ENCODE measurements around the gene PLOD3.

Gene PLOD3

DNA sequence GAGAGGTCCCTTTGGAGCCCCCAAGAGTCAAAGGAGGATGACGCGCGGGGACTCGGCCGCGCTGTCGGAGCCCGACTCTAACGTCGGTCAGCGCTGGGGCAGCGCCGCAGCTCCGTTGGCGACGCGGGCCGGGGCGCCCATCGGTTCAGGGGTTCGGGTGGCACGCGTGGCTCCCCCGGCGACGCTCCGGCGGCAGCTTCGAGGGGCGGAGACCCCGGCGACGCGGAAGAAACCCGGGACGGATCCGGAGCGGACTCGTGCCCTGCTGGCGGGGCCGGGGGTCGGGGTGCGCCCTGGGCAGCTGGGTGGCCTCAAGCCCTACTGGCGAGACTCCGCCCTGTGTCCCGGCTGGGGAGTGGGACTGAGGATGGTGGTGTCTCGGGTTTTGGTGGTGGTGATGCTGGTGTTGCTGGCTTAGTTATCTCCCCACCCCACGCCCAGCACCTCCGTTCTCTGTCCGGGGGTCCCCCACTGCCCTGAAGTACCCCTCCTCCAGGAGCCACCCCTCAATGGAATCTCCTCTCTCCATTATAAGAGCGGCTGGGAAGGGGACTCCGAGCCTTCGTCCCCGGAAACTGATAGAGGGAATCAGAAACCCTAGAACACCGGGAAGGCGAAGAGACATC, 37.1 kb downstream of the PLOD3 start, which contains the start of gene NAT16:
Gene NAT16 (minus strand): TSS at position 164 of the 626 bp plus-strand sequence. CDS start 5,486 bp downstream, outside the sequence.
- DNase-seq (ENCODE audit: low read depth in 2 of 2), result no peak

DNA sequence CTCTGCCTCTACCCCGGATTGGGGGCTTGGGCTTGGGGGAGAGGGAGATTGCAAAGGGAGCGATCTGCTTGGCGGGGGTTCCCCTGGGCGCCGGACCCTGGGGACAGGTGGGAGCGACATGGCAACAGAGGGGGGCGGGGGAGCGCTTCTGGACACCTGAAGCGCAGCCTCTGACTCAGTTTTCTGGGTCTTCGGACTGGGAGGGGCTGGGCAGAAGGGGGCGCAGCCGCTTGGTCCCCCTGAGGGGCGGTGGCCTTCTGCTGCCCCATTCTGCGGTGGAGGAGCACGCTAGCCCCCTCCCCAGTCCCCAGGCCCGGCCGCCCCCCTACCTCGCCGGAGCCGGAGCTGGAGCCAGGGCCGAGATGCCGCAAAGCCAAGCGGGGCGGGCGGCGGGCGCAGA, 37.7 kb downstream of the PLOD3 start:
- DNase-seq (ENCODE audit: low read depth in 2 of 2), result no peak

DNA sequence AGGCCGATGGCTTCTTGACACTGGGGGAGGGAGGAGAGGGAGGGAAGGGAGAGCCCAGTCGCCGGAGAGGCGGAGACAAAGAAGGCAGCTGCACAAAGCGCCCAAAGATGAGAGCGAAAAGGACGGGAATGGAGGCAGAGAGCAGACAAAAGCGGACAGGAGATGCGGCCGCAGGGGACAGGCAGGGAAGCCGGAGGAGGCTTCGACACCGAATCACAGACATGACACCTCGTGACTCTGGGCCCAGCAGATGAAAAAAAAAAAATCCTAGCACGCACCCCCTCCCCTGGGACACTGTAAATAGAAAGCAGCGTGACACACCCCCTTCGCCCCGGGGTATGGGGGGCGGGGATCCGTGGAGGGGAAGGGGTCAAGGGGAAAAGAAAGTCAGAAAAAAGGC, 38.3 kb downstream of the PLOD3 start:
- no peak for DNase-seq (ENCODE audit: low read depth in 2 of 2)

DNA sequence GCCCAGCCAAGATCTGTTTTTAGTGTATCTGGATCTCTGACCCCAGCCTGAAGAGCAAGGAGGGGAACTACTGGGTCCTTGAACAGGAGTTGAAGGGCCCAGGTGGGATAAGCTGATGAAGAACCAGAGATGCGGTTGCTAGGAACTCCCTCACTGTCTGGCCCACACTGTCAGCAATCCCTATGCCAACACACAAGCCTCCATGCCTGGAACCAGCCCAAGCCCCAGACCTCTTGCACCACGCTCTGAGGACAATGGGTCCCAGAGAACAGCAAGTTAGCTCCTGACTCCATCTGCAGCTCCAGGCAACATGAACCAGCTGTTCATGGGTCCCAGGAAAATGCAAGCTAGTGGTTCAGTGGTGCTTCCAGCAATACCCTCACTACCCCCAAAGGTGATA, 39.7 kb downstream of the PLOD3 start:
- no peak for DNase-seq (ENCODE audit: low read depth in 2 of 2)

DNA sequence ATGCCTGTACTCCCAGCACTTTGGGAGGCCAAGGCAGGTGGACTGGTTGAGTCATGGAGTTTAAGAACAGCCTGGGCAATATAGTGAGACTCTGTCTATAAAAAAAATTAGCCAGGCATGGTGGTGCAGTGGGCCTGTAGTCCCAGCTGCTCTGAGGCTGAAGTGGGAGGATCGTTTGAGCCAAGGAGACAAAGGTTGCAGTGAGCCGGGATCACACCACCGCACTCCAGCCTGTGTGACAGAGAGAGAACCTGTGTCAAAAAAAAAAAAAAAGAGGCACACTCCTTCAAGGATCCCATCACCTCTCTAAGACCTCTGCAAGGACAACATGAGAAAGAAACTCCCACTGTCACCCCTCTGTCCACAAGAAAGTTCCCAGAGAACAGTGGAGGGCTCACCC, 41.7 kb downstream of the PLOD3 start:
- no peak for DNase-seq (ENCODE audit: low read depth in 2 of 2)

DNA sequence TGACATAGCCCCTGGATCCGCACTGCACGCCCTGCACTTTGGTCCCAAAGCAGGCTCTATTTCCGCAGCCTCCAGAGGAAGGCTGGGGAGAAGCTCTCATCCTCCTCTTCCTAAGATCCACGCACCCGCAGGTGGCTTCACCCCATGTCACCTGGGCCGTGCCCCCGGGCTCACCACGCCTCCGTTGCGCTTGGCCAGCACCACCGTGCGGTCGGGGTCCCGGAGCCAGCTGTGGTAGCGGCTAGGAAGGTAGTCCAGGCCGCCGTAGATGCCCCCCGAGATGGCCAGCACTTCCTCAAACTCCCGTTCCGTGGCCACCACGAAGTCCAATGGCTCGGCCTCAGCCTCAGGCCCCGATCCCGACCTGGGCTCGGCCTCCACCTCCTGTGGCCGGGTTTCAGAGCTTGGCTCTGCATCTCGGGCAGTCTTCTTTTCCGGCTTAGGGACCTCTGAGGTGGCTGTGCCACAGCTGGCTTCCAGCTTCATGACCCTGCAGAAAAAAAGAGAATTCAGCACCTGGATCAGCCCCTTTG, 43.0 kb downstream of the PLOD3 start:
- no peak for DNase-seq (ENCODE audit: low read depth in 2 of 2)

DNA sequence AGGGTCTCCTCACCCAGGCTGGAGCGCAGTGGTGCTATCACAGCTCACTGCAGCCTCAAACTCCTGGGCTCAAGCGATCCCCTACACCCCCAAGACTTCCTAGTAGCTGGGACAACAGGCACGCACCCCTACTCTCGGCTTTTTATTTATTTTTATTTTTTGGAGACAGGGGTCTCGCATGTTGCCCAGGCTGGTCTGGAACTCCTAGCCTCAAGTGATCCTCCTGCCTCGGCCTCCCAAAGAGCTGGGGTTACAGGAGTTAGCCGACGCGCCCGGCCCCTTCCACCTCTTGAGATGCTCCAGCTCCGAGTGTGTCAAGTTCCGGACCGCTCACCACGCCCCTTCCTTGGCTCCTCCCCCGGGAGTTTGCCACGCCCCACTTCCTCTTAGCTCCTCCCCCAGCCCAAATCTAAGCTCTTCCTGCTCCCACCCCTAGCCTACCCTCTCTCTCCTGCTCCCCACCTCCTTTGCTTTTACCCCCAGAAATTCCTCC, 43.6 kb downstream of the PLOD3 start:
- DNase-seq (ENCODE audit: low read depth in 2 of 2), result peak in 1 of 2 donors; percentile 47

DNA sequence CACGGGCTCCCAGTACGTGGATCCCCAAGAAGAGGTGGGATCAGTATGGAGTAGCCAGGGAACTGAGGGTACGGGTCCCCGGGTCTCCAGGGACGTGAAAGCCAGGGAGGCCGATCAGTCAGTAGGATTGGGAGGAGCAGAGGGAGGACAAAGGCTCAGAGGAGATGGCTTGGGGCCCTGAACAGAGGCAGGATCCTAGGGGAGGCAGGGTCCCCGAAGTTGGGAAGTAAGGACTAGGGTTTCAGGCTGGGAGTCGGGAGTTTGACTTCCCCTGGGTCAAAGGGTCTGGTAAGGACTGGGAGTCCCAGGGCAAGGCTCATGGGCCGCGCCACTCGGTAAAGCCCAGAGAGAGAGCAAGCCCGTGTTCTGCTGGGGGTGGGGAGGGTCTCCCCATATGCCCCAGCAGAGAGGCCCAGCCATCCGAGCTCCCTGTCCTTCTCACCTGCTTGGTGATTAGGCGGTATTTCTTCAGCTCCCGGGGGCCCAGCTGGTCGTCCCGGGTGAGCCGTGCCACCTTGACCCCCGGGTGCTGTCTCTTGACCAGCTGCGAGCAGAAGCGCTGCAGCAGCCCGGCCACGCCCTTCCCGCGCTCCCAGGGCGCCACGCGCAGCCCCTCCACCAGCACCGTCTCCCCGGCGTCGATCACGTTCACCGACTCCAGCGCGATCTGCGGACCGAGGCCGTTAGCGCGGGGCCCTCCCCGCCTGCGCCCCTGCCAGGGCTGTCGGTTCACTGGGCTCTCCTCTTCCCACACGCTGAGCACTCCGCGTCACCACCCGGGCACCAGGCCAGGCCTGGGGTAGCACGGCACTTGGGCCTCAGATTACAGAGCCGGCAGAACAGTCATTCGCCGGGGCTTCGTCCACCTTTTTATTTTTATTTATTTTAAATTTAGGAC, 44.3 kb downstream of the PLOD3 start:
- no peak for DNase-seq (ENCODE audit: low read depth in 2 of 2)

DNA sequence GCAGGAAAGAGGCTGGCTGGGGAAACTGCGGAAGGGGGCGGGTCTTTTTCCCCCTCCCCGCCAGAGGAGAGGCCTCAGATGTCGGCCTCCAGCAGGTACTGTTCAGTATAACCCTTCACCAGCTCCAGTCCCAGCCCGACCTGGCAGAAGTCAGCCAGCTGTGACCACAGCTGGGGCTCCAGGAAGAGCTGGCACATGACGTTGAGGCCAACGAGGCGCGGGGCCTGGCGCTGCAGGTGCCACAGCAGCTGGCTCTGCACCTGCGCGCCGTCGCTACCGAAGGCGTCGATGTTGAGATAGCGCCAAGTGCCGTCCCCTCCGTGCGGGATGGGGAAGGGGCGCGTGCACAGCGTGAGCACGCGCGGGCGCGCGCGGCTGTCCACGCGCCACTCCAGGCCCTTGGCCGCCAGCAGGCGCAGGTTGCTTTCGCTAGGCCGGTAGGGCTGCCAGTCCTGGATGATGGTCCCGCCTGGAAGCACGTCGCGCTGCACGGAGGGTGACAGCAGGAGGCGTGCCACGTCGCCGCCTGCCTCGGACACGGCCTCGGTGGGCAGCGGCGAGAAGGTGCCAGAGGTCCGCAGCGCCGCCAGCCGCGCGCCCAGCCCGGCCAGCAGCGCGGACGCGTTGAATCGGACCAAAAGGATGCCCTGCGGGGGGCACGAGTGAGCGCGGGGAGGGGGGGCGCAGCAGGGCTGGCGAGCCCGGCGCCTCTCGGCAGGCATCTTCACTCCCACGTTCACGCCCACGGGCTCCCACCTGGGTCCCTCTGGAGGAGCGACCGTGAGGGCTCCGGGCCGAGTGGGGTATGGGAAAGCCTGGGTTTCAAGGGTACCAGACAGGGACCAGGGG, 45.2 kb downstream of the PLOD3 start:
- no peak for DNase-seq (ENCODE audit: low read depth in 2 of 2)

DNA sequence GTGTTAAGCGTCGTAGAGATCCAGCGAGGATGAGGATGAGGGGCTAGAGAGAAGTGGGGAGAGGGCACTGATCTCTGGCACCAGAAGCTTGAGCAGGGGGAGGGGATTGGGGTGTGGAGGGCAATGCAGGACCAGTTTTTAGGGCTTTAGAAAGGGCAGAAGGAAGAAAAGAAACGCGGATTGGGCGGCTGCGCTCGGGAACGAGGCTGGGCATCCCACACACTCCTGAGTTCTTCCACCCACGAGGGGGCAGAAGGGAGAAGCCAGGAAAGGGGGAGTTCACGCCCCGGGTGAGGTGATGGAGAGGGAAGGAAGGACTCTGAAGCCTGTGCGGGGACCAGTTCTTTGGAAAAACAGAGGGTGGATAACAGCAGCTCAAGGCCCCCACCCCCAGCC, 45.9 kb downstream of the PLOD3 start:
- no peak for DNase-seq (ENCODE audit: low read depth in 2 of 2)

DNA sequence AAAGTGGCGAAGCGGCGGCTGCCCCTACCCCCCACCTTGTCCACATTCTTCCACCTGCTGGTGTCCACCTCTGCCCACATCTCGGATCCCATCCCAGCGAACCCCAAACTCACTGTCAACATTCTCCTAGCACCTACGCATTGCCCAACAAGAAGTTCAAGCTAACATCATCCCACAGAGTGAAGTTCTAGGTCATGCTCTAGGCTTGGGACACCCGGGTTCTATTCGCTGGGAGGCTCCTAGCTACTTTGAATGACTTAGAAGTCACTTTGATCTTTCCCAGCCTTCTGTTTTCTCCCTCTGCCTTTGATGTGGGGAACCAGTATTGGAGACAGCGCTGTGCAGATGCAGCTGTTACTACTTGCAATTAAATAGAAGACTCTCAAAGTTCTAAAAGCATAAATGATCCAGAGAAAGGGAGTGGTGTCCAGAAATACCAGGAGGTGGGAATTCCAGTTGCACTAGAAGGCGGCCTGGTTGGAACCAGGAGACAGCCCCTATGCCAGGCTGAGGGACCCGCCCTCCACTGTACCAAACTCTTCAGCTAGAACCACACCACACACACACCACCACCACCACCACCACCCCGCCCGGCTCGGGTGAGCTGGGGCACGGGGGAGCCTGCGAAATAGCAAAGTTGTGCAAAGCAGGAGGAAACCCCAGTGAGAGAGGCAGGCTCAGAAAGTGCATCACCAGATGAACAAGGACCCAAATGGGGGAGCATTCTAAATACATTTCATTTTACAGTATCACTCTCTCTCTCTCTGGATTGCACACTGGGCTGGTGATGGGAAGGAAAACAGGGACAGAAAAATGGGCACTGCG, 46.6 kb downstream of the PLOD3 start:
- DNase-seq (ENCODE audit: low read depth in 2 of 2), result no peak

DNA sequence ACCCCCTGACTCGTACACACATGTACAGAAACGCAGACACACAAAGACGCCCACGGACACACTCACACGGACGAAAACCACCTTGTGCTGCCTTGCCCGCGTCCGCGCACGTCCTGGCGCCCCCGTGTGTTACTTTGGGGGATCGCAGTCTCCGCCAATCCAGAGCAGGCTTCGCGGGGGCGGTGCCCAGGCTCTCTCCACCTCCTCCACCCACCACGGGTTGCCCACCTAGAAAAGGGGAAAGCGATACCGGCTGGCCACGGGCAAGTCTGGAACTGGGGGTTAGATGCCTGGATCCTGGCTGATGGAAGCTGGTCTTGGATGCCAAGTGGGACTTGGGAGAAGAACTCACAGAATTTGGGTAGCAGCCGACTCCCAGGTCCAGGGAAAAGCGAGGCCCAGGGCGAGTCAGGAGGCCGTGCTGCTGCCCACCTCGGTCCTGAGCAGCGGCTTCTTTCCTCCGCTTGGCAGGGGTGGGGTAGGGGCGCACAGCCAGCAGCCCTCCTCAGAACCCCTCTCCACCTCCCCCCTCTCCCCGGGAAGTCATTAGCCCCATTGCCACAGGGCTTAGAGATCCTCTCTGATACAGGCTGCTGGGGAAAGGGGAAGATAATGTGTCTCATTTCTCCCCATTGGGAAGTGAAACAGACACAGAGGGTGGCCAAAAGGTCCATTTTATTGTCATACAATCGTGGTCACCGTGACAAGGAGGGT, 47.4 kb downstream of the PLOD3 start:
- peak; percentile 63 to 79 for DNase-seq (ENCODE audit: low read depth in 2 of 2)

DNA sequence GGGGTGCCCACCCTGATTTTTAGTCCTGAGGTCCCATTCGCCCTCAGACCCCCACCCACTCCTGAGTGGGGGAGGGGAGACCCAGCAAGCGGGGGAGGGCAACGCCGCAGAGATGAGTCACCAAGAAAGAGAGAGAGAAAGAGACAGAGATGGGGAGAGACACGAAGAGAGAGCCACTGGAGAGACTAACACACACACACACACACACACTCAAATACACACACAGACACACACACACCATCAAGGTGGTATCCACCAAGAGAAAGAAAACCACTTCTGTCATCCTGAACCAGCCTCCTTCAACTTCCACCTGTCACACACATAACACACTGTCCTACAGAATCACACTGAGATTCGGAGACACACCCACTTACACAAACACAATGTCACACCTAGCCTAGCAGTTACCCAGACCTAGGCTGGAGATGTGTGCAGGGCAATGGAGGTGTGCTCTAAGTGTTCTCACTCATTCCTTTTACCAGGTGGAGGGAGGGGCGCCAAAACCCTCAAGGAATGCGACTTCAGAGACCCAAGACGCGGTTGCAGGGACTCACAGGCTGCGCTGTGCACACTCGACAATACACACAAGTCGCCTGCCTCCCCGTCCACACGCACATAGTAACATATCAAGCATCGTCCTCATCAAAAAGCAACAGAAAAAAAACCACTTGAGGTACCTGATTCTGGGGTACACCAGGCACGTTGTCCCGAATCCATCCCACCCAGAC, 48.1 kb downstream of the PLOD3 start:
- DNase-seq (ENCODE audit: low read depth in 2 of 2), result no peak

DNA sequence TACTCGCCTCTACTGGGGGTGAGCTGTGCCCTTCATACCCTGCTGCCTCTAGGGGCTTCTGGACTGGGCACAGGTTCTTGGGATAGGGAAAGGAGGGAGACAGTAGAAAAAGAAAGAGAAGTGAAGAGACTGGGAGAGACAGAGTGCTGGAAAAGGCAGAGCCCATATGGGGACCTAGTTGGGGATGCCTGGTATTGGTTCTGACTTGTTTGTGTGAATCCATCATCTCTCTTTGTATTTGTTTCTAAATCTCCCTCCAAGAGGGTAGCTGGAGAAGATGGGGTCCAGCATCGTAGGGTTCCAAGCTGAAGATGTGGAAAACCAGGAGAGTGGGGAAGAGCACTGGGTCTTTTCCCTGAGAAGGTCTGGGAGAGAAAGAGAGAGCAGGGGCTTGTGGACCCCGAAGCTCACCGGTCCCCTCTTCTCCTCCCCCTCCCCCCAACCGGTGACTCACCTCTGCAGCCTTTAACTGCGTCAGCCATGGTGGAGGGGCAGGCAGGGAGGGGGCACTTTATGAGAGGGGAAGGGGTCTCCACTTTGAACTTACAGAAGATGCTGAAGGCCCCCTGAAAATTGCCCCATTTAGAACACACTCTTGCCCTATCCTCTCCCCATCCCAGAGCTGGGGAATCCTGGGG, 48.9 kb downstream of the PLOD3 start:
- no peak for DNase-seq (ENCODE audit: low read depth in 2 of 2)

DNA sequence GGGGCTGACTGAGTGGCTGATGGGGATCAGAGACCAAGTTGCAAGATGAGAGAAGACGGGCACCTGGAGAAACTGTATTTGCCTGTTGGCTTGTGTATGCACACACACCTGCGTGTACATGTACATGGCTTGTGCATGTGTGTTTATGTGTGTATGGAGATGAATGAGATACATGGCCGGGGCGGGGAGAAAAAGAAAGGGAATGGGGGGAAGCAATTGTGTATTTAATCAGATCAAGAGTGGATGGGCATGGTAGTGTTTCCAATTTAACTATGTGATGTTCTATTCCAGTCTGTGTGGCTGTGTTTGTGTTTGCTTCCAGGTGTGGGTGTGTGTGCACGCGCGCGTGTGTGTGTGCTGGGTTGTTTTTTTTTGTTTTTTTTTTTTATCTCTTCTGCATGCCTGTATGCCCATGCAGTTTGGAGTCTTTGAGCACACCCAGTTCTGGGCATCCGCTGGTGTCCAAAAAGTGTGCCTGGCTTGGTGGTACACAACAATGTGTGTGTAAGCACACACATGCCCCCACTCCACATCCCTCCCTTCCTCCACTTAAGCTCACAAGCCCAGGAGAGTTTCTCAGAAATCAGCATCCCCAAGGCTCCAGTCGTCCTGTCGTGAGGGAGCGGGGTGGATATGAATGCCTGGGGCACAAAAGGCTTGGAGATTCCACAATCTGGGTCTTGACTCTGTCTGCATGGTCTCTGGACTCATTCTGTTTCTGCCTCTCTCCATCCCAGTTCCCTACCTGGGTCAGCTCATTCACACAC, 49.6 kb downstream of the PLOD3 start:
- DNase-seq (ENCODE audit: low read depth in 2 of 2), result no peak

DNA sequence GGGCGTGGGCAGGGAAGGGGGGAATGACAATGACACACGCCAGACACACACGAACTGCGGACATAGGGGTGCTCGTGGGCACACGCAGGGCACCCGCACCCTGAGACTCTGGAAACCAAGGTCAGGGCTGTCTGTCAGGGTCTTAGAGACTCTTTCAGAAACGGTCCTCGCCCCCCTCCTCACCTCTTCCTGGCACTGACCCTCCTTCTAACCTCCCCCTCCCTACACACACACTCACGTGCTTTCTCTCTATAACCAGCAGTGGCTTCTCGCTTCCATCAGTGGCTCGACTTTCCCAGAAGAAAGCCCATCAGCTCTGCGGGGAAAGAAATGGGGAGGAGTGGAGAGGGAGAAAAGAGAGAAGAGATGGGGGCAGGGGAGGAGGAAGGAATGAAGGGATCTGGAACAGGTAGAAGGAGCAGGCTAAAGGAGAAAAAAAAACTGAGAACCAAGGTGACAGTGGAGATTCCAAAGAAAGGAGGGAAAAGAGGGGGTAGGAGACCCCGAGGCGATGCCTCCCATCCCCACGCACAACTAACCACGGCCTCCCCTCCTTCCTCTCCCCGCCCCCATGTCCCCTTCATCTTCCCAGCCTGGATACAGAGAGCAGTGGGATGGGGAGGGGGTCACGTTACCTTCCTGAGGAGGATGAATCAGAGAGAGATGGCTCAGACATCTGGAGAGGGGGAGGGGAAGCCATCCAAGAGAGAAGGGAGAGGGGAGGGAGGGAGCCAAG, 50.3 kb downstream of the PLOD3 start:
- DNase-seq (ENCODE audit: low read depth in 2 of 2), result no peak

DNA sequence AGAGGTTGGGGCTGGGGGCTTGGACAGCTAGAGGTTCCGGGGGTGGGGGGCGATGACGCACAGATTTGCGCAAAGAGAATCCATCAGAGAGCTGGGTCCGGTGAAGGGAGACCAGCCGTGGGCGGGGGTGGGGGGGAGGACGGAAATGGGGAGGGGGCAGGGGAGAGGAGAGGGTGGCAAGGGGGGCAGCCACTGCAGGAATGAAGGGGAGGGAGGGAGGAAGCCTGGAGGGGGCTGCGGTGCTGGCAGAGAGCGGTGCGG, 50.8 kb downstream of the PLOD3 start:
- DNase-seq (ENCODE audit: low read depth in 2 of 2), result no peak

Measured in stimulated activated CD4-positive, alpha-beta T cell treated with anti-CD3 and anti-CD28 coated beads, Interleukin-1b, Interleukin-23, amount 100 ng/mL, for 1 hour (primary cell).